HG02981 (cell line): Measurements from ENCODE around the gene ZNF586.
"Not testable (repeated sequence)": the region's sequence is repeated elsewhere in the genome, so short reads cannot be mapped to it uniquely, and the experiment has no call there.

Experiments
- ATAC-seq: cut with Tn5 transposase; IDR thresholded peaks from one replicate; pipeline ENCODE4 v1.9.1; 2021; ENCODE audit warnings: mild to moderate bottlenecking, moderate library complexity; ENCODE audit not compliant: unreplicated experiment

Gene ZNF586

DNA sequence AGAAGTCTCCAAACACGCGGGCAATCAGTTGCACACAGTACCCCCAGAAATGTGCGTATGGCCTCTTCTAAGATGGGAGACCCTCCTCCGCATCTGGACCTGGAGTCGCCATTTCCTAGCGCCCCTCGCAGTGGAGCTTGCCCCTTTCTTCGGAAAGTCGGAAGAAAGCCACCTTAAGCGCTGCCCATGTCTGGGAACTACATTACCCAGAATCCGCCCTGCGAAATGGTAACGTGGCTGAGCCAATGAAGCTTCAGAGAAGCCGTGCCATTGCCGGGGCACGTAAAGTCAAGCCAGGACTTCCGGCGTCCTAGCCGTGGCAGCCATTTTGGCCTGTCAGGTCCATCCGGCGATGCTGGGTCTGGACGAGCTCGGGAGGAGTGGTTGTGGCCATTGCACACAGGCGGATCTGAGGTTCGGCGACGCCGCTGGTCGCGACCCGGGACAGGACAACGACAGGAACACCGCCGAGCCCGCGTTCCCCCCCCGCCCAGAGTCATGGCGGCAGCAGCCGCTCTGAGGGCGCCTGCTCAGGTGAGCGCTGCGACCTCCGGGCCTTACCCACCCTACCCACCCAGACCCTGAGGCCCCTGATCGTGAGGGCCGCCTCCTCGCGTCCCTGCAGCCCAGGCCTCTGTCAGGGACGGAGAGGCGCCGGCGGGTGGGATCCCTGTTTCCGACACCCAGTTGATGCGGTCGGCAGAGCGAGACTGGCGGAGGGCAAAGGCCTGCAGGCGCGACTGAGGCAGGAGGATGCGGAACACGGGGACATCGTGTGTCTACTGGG lies at the start of gene ZNF586:
TSS of gene ZNF586 (plus strand) at position 332 of the 787 bp plus-strand sequence. CDS start at position 499, 167 bp downstream.
- peak; percentile 97 for ATAC-seq

DNA sequence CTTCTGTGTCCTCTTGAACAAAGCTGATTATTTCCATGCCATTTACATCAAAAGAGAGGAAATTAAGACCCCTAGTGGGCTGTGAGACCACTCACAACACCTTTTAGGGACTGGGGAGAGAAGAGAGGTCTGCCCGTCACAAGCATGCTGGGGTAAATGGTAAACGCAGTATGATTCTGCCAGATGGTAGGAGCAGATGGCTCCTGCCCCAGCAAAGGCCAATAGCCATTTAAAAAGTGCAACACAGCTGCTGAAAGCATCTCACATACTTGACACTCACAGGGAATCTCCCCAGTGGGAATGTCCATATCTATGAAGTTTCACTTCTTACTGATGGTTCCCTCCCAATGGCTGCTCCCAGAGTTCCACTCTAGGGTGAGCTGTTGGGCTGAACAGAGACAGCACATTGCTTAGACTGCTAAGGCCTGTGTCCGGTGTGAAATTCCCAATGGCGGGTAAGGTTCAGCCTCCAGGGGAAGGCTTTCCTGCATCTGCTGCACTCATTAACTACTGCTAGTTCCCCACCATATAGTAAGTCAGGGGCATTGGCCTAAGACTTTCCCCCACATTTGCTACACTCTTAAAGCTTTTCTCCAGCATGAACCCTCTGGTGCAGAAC lies 49.5 kb upstream of the ZNF586 start:
- ATAC-seq, result no peak

DNA sequence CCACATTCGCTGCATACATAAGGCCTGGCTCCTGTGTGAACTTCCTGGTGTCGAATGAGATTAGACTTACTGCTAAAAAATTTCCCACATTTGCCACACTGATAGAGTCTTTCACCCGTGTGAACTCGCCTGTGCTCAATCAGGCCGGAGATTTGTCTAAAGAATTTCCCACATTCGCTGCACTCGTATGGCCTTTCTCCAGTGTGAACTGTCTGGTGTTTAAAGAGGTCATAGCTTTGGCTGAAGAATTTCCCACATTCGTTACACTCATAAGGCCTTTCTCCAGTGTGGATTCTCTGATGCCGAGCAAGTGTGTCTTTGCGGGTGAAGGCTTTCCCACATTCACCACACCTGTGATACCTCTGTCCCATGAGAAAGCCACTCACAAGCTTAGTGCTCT lies 48.6 kb upstream of the ZNF586 start:
- no peak for ATAC-seq

DNA sequence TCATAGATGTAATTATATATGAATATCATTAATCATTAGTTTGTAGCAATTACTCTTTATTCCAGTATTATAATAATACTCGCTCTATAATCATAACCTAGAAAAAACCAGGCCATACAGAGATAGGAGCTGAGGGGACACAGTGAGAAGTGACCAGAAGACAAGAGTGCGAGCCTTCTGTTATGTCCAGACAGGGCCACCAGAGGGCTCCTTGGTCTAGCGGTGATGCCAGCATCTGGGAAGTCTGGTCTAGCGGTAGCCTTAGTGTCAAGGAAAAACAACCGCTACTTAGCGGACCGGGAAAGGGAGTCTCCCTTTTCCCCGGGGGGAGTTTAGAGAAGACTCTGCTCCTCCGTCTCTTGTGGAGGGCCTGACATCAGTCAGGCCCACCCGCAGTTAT lies 31.2 kb upstream of the ZNF586 start:
- ATAC-seq, result not testable (repeated sequence)

DNA sequence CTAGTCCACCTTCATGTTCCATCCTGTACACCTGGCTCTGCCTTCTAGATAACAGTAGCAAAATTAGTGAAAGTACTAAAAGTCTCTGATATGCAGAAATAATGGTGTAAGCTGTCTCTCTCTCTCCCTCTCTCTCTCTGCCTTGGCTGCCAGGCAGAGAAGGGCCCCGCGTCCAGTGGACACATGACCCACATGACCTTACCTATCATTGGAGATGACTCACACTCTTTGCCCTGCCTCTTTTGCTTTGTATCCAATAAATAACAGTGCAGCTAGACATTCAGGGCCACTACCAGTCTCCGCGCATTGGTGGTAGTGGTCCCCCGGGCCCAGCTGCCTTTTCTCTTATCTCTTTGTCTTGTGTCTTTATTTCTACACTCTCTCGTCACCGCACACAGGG lies 30.7 kb upstream of the ZNF586 start:
- not testable (repeated sequence) for ATAC-seq

DNA sequence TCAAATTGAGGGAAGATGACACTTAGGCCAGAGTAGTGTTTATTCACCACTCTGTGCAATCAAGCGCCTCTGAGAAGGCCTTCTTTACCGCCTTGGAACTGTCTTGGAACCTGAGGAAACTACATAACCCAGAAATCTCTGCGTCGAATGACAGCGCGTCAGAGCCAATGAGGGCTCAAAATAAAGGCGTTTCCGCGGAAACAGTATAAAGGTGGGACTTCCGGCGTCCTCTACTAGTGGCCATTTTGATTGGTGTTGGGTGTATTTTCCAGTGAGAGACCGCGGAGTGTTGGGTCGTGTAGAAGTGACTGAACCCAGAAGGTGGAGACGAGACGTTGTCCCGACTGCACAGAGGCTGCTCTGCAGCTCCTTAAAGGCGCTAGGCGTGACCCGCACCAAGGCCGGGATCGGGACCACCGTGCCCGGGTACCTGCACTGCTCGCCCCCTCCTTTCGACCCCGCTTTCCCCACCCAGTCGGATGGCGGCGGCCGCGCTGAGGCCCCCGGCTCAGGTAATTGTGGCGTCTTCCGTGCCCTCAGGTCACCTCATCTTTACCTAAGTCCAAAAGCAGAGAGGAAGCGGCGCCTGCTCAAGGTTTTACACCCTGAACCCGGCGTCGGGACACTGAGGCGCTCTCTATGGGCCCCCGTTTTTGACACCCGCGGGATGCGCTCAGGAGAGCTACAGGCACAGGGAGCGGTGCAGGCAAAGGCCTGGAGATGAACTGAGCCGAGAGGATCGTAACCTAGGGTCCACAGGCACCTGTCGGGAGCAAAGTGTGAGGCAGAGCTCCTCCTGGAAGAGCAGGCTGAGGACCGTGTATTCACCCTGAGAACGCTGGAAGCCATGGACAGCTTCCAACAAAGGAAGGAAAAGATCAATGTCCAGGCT lies 22.6 kb upstream of the ZNF586 start, which contains the start of gene ZNF776:
TSS of gene ZNF776 (plus strand) at position 236 of the 892 bp plus-strand sequence. CDS start at position 480, 244 bp downstream.
- ATAC-seq, result peak; percentile 98

DNA sequence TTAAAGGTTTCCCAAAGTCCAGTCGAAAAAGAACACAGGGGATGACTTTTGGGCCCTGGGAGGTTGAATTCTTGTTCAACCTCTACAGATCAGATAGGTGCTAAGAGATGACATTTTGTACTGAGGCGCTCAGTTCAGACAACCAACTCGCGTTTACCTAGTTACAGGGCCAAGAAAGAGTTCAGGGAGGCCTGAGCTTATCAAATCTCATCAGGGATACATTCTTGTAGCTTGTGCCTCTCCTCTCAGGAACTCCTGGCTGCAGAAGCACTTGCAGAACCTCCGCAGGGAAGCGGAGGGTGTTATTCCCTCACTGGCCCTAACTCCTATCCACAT lies 22.0 kb upstream of the ZNF586 start:
- no peak for ATAC-seq

DNA sequence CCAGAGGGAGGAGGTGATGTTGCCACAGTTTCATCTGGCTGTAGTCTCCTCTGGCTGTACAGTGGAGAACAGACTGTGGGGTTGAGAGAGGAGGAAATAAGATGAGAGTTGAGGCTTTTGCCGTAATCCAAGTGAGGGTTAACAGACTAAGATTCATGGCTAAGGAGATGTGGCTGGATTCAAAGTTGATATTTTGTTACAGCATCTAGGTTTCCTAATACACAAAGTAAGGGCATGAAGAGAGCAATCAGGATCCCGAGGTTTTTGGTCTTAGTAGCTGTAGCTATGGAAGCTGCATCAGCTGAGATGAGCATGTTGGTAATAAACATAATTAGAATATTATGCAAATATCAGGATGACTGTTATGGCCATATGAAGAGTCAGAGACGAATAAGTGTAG lies 21.4 kb upstream of the ZNF586 start:
- ATAC-seq, result no peak

DNA sequence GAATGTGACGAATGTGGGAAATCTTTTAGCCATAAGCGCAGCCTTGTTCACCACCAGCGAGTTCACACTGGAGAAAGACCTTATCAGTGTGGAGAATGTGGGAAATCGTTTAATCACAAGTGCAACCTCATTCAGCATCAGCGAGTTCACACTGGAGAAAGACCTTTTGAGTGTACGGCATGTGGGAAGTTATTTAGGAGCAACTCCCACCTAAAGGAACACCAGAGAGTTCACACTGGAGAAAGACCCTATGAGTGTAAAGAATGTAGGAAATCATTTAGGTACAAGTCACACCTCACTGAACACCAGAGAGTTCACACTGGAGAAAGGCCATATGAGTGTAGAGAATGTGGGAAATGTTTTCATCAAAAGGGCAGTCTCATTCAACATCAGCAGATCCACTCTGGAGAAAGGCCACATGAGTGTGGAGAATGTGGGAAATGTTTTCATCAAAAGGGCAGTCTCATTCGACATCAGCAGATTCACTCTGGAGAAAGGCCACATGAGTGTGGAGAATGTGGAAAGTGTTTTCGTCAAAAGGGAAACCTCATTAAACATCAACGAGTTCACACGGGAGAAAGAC lies 15.3 kb upstream of the ZNF586 start:
- no peak for ATAC-seq

DNA sequence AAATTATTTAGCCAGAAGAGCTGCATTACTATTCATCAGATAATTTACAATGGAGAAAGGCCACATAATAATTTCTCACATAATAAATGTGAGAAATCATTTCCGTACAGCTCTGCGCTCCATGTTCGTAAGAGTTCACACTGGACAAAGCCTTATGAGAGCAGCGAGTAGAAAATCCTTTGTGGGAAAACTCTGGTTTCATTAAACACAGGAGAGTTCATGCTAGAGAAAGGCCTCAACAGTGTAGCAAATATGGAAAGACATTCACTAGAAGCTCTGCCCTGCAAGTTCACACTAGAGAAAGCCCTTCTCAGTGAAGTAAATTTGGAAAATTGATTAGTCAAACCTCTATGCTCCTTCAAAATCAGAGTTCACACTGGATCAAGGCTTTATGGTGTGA lies 14.4 kb upstream of the ZNF586 start:
- ATAC-seq, result no peak

DNA sequence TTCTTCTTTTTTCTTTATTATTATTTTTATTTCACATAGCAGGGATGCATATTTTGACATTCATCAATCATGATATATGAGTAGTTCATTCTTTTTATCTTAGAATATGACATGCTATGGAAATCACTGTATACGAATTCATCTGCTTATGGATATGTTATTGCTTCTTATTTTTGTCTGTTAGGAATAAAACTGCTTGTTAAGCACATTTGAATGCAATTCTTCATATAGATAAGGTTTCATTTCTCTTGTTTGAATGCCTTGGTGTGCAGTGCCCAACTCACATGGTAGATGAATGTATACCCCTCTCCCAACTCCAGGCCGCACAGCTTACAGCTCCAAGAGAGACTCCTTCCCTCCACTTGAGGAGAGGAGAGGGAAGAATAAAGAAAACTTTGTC lies 11.5 kb upstream of the ZNF586 start:
- ATAC-seq, result no peak

DNA sequence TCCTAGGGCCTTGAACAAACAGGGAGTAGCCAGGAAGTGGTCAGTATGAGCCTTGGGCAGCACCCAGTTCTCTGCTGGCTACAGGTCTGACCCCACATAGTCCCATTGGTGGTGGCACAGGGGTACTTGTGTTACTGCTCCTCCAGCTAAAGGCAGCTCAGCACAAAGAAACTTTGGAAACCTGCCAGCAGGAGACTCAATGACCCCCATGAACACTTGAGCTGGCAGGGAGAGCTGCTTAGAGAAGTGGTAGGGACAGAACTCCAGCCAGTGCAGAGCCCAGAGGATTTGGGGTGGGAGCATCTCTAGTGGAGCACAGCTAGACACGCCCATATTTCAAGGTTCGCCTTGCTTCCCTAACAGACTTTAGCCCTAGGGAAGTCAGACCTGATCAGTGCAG lies 10.4 kb upstream of the ZNF586 start:
- no peak for ATAC-seq

DNA sequence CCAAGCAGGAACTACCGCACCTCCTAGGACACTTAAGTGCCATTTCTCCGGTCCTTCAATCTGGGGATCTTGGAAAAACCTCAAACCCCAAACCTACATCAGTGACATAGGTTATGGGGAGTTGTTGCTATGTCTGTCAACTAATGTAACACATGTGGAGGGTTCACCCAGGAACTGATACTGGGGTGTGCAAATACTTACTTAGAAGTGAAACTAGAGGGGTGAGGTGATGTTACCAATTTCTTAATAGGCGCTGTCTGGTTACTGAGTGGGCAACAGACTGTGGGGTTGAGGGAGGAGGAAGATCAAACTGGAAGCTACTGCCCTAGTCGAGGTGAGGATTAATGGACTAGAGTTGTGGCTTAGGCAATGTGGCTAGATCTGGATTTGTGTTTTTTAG lies 1.9 kb downstream of the ZNF586 start:
- no peak for ATAC-seq

DNA sequence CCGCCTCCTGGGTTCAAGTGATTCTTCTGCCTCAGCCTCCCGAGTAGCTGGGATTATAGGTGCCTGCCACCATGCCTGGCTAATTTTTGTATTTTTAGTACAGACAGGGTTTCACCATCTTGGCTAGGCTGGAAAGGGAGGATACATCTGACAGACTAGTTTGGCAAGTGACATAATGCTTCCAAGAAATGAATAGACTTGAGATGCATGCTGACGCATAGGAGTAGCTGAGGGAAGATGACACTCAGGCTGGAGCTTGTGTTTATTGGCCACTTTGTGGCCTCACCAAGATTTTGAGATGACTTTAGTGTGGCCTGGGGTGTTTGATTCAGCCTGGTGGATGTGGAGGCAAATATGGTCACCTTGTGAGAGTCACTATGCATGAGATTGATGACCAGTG lies 4.0 kb downstream of the ZNF586 start:
- no peak for ATAC-seq

DNA sequence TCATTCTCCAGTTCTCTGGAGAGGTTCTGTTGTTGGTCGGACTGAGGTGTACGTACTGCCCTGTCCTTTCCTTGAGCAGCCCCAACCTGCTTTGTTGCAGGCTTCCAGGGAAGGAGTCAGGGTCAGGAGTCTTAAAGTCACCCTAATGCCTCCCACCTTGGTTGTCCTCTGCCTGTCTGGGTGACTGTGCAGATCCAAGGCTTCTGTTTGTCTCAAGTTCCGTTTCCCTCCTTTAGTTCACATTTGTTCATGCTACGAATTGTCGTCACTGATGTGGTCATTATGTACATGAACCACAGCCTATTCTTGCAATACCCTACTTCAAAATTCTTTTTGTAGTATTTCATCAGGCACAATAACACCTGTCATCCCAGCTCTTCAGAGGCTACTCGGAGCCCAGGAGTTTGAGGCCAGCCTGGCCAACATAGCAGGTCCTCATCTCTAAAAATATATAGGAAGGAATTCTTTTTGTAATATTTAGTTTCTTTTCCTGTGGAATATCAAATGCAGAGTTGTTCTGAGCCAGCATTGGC lies 7.4 kb downstream of the ZNF586 start:
- no peak for ATAC-seq

DNA sequence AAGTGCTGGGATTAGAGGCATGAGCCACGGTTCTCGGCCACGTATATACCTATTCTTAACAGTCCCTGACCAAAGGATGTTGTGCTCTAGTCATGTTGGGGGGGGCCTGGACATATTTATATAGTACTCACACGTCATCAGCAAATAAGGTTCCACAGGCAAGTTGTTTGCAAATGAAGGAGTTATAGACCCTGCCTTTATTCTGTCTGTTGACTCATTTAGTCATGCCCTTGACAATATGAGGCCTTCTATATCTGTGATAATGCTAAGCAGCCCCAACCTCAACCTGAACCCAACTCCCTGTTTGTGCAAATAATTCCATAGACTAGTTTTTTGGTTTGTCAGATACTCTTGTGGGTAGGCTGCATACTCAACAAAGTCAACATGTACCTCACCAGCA lies 8.9 kb downstream of the ZNF586 start:
- no peak for ATAC-seq

DNA sequence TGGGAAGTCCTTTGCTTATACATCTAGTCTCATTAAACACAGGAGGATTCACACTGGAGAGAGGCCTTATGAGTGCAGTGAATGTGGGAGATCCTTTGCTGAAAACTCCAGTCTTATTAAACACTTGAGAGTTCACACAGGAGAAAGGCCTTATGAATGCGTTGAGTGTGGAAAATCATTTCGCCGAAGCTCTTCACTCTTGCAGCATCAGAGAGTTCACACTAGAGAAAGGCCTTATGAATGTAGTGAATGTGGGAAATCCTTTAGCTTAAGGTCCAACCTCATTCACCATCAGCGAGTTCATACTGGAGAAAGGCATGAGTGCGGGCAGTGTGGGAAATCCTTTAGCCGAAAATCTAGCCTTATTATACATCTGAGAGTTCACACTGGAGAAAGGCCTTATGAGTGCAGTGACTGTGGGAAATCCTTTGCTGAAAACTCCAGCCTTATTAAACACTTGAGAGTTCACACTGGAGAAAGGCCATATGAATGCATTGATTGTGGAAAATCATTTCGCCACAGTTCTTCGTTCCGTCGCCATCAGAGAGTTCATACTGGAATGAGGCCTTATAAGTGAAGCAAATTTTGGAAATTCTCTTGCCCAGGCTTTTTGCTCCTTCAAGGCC lies 9.9 kb downstream of the ZNF586 start:
- ATAC-seq, result no peak

DNA sequence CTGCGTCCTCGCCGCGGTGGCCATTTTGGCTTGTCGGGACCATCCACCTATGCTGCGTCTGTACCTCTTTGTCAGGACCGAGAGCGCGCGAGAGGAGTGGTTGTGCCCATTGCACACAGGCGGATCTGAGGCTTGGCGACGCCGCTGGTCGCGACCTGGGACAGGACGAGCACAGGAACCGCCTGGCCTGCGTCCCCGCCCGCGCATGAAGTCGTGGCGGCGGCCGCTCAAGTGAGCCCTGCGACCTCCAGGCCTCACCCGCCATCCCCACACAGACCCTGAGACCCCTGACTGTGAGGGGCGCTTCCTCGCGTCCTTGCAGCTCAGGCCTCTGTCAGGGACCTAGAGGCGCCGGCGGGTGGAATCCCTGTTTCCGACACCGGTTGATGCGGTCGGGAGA lies 16.8 kb downstream of the ZNF586 start:
- ATAC-seq, result no peak

DNA sequence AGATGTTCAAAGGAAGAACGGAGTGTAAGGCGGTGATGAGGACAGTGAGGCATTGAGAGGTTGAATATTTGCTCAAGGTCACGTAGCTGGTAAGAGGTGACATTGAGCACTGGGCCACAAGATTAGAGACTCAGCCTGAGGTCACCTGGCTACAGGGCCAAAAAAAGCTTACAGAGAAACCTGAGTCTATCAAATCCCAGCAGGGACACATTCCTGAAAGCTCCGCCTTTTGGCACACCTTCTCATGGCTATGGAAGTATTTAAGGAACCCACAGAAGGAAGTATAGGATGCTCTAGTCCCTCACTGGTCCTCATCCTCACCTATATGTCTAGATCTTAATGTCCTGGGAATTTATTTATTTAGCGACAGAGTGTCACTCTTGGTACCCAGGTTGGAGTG lies 17.4 kb downstream of the ZNF586 start:
- ATAC-seq, result no peak

DNA sequence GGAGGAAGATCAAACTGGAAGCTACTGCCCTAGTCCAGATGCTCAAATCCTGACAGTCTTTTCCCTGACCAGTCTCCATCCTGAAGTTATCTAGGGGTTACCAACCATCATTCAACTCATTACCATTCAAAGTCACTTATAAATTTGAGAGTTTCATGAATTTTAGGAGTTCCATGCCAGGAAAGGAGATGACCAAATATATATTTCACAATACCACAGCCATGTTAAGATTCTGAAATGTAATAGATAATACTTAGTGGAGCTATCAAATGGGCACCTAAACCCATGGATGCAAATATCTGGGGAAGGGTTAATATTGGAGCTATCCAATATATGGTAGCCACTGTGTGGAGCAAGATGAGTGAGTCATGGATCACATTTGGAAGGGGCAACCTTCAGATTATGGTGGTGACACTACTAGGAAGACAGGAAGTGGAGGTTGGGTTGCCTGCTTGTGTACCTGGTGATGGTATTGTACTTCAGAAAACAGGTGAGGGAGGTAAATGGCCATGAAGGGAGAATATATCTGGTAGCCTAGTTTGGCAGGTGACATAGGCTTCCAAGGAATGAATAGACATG lies 18.7 kb downstream of the ZNF586 start:
- ATAC-seq, result no peak
